HG02970 (cell line): ENCODE data around the gene SEC16A.

Experiments used
- ATAC-seq: cut with Tn5 transposase; IDR thresholded peaks from one replicate; pipeline ENCODE4 v1.9.1; 2021; ENCODE audit warnings: mild to moderate bottlenecking, moderate library complexity, moderate number of reproducible peaks; ENCODE audit not compliant: unreplicated experiment, low FRiP score

The SEC16A gene

GRCh38 chr9:136470356-136470755 is 12.5 kb downstream of the SEC16A start:
- no peak for ATAC-seq

- no peak for ATAC-seq
These were observed 15.1 kb downstream of the SEC16A start for GRCh38 chr9:136467766-136468165.

GRCh38 chr9:136466155-136466541 is 16.7 kb downstream of the SEC16A start:
- no peak for ATAC-seq

GRCh38 chr9:136465500-136466154 is 17.2 kb downstream of the SEC16A start:
- no peak for ATAC-seq

GRCh38 chr9:136464241-136464640 is 18.6 kb downstream of the SEC16A start:
- no peak for ATAC-seq

- no peak for ATAC-seq
These were observed 19.3 kb downstream of the SEC16A start for GRCh38 chr9:136463578-136463977.

- no peak for ATAC-seq
These were observed 20.2 kb downstream of the SEC16A start for GRCh38 chr9:136462664-136463063.

- no peak for ATAC-seq
These were observed 22.0 kb downstream of the SEC16A start for GRCh38 chr9:136460772-136461325.

GRCh38 chr9:136459425-136459824 is 23.4 kb downstream of the SEC16A start:
- no peak for ATAC-seq

GRCh38 chr9:136457326-136457725 is 25.5 kb downstream of the SEC16A start:
- no peak for ATAC-seq

- no peak for ATAC-seq
These were observed 26.6 kb downstream of the SEC16A start for GRCh38 chr9:136456258-136456657.

- no peak for ATAC-seq
These were observed 27.5 kb downstream of the SEC16A start for GRCh38 chr9:136455043-136456002.

- no peak for ATAC-seq
These were observed 28.6 kb downstream of the SEC16A start for GRCh38 chr9:136454026-136454796.

GRCh38 chr9:136453326-136453725 is 29.5 kb downstream of the SEC16A start:
- no peak for ATAC-seq

GRCh38 chr9:136451221-136451877 is 31.5 kb downstream of the SEC16A start:
- no peak for ATAC-seq

- ATAC-seq, result no peak
These were observed 34.2 kb downstream of the SEC16A start for GRCh38 chr9:136448655-136449054.

- no peak for ATAC-seq
These were observed 35.6 kb downstream of the SEC16A start for GRCh38 chr9:136447173-136447778.

GRCh38 chr9:136445799-136446198 is 37.0 kb downstream of the SEC16A start:
- ATAC-seq, result no peak

- ATAC-seq, result no peak
These were observed 38.7 kb downstream of the SEC16A start for GRCh38 chr9:136444102-136444501.

- no peak for ATAC-seq
These were observed 39.2 kb downstream of the SEC16A start for GRCh38 chr9:136443687-136444086.
